ENCODE results near the gene HTATIP2. TPM values are rescaled to one million over a fixed set of nuclear protein-coding genes. Genes with fewer than 3 reads are reported as not detected.

HTATIP2 gene
- total and polyA plus RNA-seq, 2 experiments from 2014 or later: 31.5 to 61.3 TPM

Other genes with a start within 250 kb of the HTATIP2 start
- gene DBX1, start 203.2 kb upstream of the HTATIP2 start, total RNA-seq: not detected in 2 replicates
- not detected in 2 replicates for gene DBX1, start 203.2 kb upstream of the HTATIP2 start, polyA plus RNA-seq
- 14.1 and 18.8 TPM in 2 replicates for gene PRMT3, start 24.0 kb downstream of the HTATIP2 start, total RNA-seq
- gene PRMT3, start 24.0 kb downstream of the HTATIP2 start, polyA plus RNA-seq: 9.5 and 12.9 TPM in 2 replicates
- 0.03 TPM in 1 of 2 replicates, not detected in the other for gene SLC6A5, start 235.9 kb downstream of the HTATIP2 start, total RNA-seq
- gene SLC6A5, start 235.9 kb downstream of the HTATIP2 start, polyA plus RNA-seq: not detected in 2 replicates

Data from hepatocyte (in vitro differentiated cells).